ENCODE results near the gene TMEM232. TPM values are rescaled to one million over a fixed set of nuclear protein-coding genes. Genes with fewer than 3 reads are reported as not detected.
"Not testable (repeated sequence)": the region's sequence is repeated elsewhere in the genome, so short reads cannot be mapped to it uniquely, and the experiment has no call there.

Gene TMEM232
- total and polyA plus RNA-seq, 12 donors, result 0.26 to 4.4 (median 3.2) TPM

DNA sequence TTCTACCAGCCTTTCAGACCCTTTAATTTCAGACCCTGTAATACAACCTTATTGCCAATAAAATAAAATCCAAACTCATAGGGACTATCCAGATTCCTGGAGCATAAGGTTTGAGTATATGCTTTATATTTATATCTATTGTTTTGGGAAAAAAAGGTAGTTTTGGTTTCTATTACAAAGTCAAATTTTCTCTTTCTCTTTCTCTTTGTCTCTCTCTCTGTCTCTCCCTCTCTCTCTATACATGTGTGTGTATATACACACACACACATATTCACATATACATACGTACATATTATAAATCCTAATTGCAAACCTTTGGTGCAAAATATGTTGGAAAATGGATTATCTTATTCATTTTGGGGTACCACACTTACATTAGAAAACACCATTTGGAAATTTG lies 39.0 kb downstream of the TMEM232 start:
- DNase-seq, result no peak
- TF ChIP-seq CTCF (IDR thresholded peaks at IDR 0.05), result no peak
- Histone ChIP-seq H3K4me1 (no peaks in the 10 kb centered on the region), H3K27me3 (no peaks in the 10 kb centered on the region), H3K36me3 (no peaks in the 10 kb centered on the region), H3K4me3 (no peak overlapping the region), H3K27ac (no peak overlapping the region), H3K9me3 (peaks cover 0 to 9% (median 0%) of the 10 kb centered on the region in 11 donors)
- ATAC-seq, result no peak
- intact Hi-C loops (cut with DNase I), result no loop called here
- 77 to 89% methylated on average over 1 of the region's 1 CpG for WGBS, 2 donors

- peaks cover 0 to 9% (median 0%) of the 10 kb centered on the region in 11 donors for H3K9me3 ChIP-seq
- no peak overlapping the region for H3K4me3 ChIP-seq
- no peak for DNase-seq
- intact Hi-C loops (cut with DNase I), result no loop called here
- H3K36me3 ChIP-seq, result no peaks in the 10 kb centered on the region
- 91 to 96% methylated on average over 2 of the region's 2 CpGs for WGBS, 2 donors
- no peak overlapping the region for H3K27ac ChIP-seq
- H3K27me3 ChIP-seq, result no peaks in the 10 kb centered on the region
- H3K4me1 ChIP-seq, result no peaks in the 10 kb centered on the region
- ATAC-seq, result no peak
- TF ChIP-seq CTCF (IDR thresholded peaks at IDR 0.05), result no peak
These were observed 40.2 kb downstream of the TMEM232 start for GRCh38 chr5:110686270-110686669.

GRCh38 chr5:110681953-110682352 lies 44.5 kb downstream of the TMEM232 start:
- no peak for TF ChIP-seq CTCF (IDR thresholded peaks at IDR 0.05)
- no peak overlapping the region for H3K27ac ChIP-seq
- H3K4me1 ChIP-seq, result no peaks in the 10 kb centered on the region
- no peaks in the 10 kb centered on the region for H3K9me3 ChIP-seq
- no peaks in the 10 kb centered on the region for H3K27me3 ChIP-seq
- no peak for DNase-seq
- ATAC-seq, result no peak
- no peak overlapping the region for H3K4me3 ChIP-seq
- H3K36me3 ChIP-seq, result no peaks in the 10 kb centered on the region
- intact Hi-C loops (cut with DNase I), result no loop called here

- H3K4me3 ChIP-seq, result no peak overlapping the region
- intact Hi-C loops (cut with DNase I), result no loop called here
- H3K9me3 ChIP-seq, result no peaks in the 10 kb centered on the region
- no peaks in the 10 kb centered on the region for H3K27me3 ChIP-seq
- ATAC-seq (no peak), DNase-seq (no peak)
- TF ChIP-seq CTCF (IDR thresholded peaks at IDR 0.05), result no peak
- WGBS, 2 donors, result 55 to 64% methylated on average over 3 of the region's 3 CpGs
- no peaks in the 10 kb centered on the region for H3K36me3 ChIP-seq
- no peak overlapping the region for H3K27ac ChIP-seq
- no peaks in the 10 kb centered on the region for H3K4me1 ChIP-seq
These were observed 45.4 kb downstream of the TMEM232 start for GRCh38 chr5:110681109-110681508.

DNA sequence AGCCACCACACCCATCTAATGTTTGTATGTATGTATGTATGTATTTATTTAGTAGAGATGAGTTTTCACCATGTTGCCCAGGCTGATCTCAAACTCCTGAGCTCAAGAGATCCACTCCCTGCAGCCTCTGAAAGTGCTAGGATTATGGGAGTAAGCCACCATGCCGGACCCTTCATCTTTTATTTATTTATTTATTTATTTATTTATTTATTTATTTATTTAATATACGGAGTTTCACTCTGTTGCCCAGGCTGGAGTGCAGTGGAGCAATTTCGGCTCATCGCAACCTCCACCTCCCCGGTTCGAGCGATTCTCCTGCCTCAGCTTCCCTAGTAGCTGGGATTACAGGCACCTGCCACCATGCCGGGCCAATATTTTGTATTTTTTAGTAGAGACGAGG lies 49.9 kb downstream of the TMEM232 start:
- DNase-seq; H3K36me3 ChIP-seq; H3K27ac ChIP-seq; H3K4me1 ChIP-seq; H3K9me3 ChIP-seq; ATAC-seq; H3K4me3 ChIP-seq; intact Hi-C loops (cut with DNase I); H3K27me3 ChIP-seq: not testable (repeated sequence)
- WGBS, 2 donors, result 91 to 97% methylated on average over 9 of the region's 9 CpGs
